Psoas muscle (tissue), 8 donors: ENCODE data around the gene DTNA. TPM values are rescaled to one million over a fixed set of nuclear protein-coding genes. Genes with fewer than 3 reads are reported as not detected.
A peak's percentile ranks its signal among the peaks of the same experiment; 100 is the strongest.

Experiments used
- ATAC-seq, 4 donors: fragments of 200-7000 bp; cut with Tn5 transposase; one replicate each; pipeline ENCODE4 v1.9.1; 2020; ENCODE audit warnings: moderate library complexity in 3 of 4, mild to moderate bottlenecking in 2 of 4
- DNase-seq, 2 donors: peaks; one replicate each; pipeline ENCODE4 v3.0.0-alpha.2; 2020
- H3K27ac ChIP-seq: fragments of 200-600 bp; one replicate; pipeline ENCODE4 v1.8.0; 2022
- H3K27me3 ChIP-seq, 3 donors: fragments of 200-600 bp in 1 of 3; one replicate each; pipeline versions ENCODE4 v1.6.1 to v1.8.0; 2013 to 2022; ENCODE audit warnings: low read length in 2 of 3, mild to moderate bottlenecking in 2 of 3, moderate library complexity in 1 of 3; ENCODE audit not compliant: insufficient read depth in 3 of 3
- H3K36me3 ChIP-seq, 2 donors: fragments of 200-600 bp in 1 of 2; one replicate each; pipeline versions ENCODE4 v1.6.1 to v1.8.0; 2013 to 2022; ENCODE audit warnings: low read depth in 1 of 2, mild to moderate bottlenecking in 1 of 2, moderate library complexity in 1 of 2; ENCODE audit not compliant: insufficient read depth in 1 of 2
- H3K4me1 ChIP-seq: fragments of 200-600 bp; one replicate; pipeline ENCODE4 v1.8.0; 2022
- H3K4me3 ChIP-seq: fragments of 200-600 bp; one replicate; pipeline ENCODE4 v1.8.0; 2022; ENCODE audit warnings: mild to moderate bottlenecking
- H3K9me3 ChIP-seq: fragments of 200-600 bp; one replicate; pipeline ENCODE4 v1.8.0; 2022
- WGBS, 3 donors: extraction: QIAGEN DNeasy Blood & Tissue Kit; methylation state at CpG; one replicate each; pipeline versions ENCODE4 v1.1.6 to v1.1.7; 2013; 5-methylcytosine and 5-hydroxymethylcytosine counted together
- intact Hi-C, 2 donors: fragments of 100-400 bp; cut with DNase I; formaldehyde crosslinking; loops; one replicate each; pipeline versions ENCODE4 v1.11.0 to v1.14.2; 2022
- polyA plus RNA-seq, 3 donors: library from polyadenylated mRNA; stranded (reverse); fragments of 200-250 nt; gene quantifications; one replicate each; pipeline ENCODE4 v1.2.3, GENCODE V29; 2013
- total RNA-seq, 4 donors: library from RNA; stranded (reverse); fragmentation: NEBNext Ultra II Directional in 2 of 4; extraction: Animal tissue kit (Norgen Biotek cat#: 25700) in 2 of 4; gene quantifications; one replicate each; pipeline versions ENCODE4 v1.2.1 to v1.2.4, GENCODE V29; 2021 to 2023
- TF ChIP-seq, protein P1 (sequence below): fragments of 200-600 bp; IDR thresholded peaks from one replicate; pipeline ENCODE4 v1.8.0; 2022; ENCODE audit warnings: antibody characterized with exemption
- donor health status: healthy with polysubstance abuse.
- donor health status: DM: no; HTN: no; CAD: no; lungs with moderate emphysema.
- donor health status: Bipolar disorder and iron deficiency.
- donor health status: healthy.
- donor health status: DM: yes; HTN: yes; CAD: no.
- donor health status: DM: no; HTN: no; CAD: no.
- donor health status: DM: no; HTN: no; CAD: no.
- donor health status: DM: yes; HTN: yes; CAD: no.

The DTNA gene
- total and polyA plus RNA-seq, 7 donors: 12.6 to 103 (median 82.0) TPM

GRCh38 chr18:34875150-34875549 lies 165.1 kb downstream of the DTNA start:
- Histone ChIP-seq H3K9me3 (no peaks in the 10 kb centered on the region), H3K36me3 (peaks cover 0 to 24% of the 10 kb centered on the region in 2 donors), H3K4me1 (peaks cover under 1% of the 10 kb centered on the region), H3K27ac (no peak overlapping the region), H3K4me3 (no peak overlapping the region), H3K27me3 (no peaks in the 10 kb centered on the region)
- ATAC-seq (no peak), DNase-seq (no peak)
- intact Hi-C loops: loop anchor here in 1 of 2 donors (10.0 kb wide), 1 partner anchor 360 kb away; no protein-coding TSS in a partner anchor
- TF ChIP-seq, protein P1, sequence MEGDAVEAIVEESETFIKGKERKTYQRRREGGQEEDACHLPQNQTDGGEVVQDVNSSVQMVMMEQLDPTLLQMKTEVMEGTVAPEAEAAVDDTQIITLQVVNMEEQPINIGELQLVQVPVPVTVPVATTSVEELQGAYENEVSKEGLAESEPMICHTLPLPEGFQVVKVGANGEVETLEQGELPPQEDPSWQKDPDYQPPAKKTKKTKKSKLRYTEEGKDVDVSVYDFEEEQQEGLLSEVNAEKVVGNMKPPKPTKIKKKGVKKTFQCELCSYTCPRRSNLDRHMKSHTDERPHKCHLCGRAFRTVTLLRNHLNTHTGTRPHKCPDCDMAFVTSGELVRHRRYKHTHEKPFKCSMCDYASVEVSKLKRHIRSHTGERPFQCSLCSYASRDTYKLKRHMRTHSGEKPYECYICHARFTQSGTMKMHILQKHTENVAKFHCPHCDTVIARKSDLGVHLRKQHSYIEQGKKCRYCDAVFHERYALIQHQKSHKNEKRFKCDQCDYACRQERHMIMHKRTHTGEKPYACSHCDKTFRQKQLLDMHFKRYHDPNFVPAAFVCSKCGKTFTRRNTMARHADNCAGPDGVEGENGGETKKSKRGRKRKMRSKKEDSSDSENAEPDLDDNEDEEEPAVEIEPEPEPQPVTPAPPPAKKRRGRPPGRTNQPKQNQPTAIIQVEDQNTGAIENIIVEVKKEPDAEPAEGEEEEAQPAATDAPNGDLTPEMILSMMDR: no peak
- WGBS, 3 donors: 95 to 99% (median 99%) methylated on average over 7 of the region's 7 CpGs

DNA sequence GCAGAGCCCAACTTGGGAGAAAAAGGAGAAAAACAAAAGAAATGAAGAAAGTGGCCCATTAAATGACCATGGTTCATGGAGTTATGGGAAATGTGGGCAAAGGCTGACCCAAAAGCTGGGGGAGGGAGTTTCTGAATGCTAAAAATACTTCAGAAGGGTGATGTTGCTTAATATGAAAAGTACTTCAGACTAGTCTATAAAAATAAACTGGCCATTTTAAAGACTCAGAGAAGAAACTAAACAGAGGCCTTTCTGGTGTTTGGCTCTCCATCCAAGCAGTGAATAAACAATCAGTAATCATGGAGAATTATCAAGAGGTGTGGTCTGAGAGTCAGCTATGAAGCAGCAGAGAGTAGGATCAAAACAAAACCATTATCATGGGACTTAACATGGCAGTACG lies 170.3 kb downstream of the DTNA start:
- peak overlapping the region; percentile 72 for H3K27ac ChIP-seq
- no peak overlapping the region for H3K4me3 ChIP-seq
- peaks cover 15% of the 10 kb centered on the region for H3K4me1 ChIP-seq
- ATAC-seq (peak; percentile 35 to 70 (median 50)), DNase-seq (no peak)
- TF ChIP-seq, protein P1: no peak
- H3K27me3 ChIP-seq: no peaks in the 10 kb centered on the region
- peaks cover 3 to 44% of the 10 kb centered on the region in 2 donors for H3K36me3 ChIP-seq
- intact Hi-C loops: loop anchor here (5.0 to 10.0 kb wide), 4 partner anchors 94 to 262 kb away; no protein-coding TSS in a partner anchor
- WGBS, 3 donors: 51 to 85% (median 70%) methylated on average over 1 of the region's 1 CpG
- no peaks in the 10 kb centered on the region for H3K9me3 ChIP-seq

- TF ChIP-seq, protein P1: peak; percentile 42
- Histone ChIP-seq H3K36me3 (peaks cover 6 to 48% of the 10 kb centered on the region in 2 donors), H3K27me3 (no peaks in the 10 kb centered on the region), H3K27ac (peak overlapping the region; percentile 72), H3K9me3 (no peaks in the 10 kb centered on the region), H3K4me1 (peaks cover 15% of the 10 kb centered on the region), H3K4me3 (no peak overlapping the region)
- intact Hi-C loops: loop anchor here (5.0 to 10.0 kb wide), 4 partner anchors 94 to 261 kb away; no protein-coding TSS in a partner anchor
- DNase-seq (no peak), ATAC-seq (peak; percentile 84 to 96 (median 91))
- WGBS, 3 donors: 30 to 47% (median 34%) methylated on average over 3 of the region's 3 CpGs
Measured at GRCh38 chr18:34880882-34881834, 171.1 kb downstream of the DTNA start.

- peak overlapping the region; percentile 23 for H3K27ac ChIP-seq
- peaks cover 6 to 60% of the 10 kb centered on the region in 2 donors for H3K36me3 ChIP-seq
- no peak overlapping the region for H3K4me3 ChIP-seq
- H3K27me3 ChIP-seq: no peaks in the 10 kb centered on the region
- no peak for DNase-seq
- peaks cover 15% of the 10 kb centered on the region for H3K4me1 ChIP-seq
- ATAC-seq: no peak
- 47 to 73% (median 58%) methylated on average over 6 of the region's 6 CpGs for WGBS, 3 donors
- intact Hi-C loops: loop anchor here (2.0 to 10.0 kb wide), 5 partner anchors 20 to 258 kb away; no protein-coding TSS in a partner anchor
- H3K9me3 ChIP-seq: no peaks in the 10 kb centered on the region
- TF ChIP-seq, protein P1: no peak
Measured at GRCh38 chr18:34884436-34884835, 174.3 kb downstream of the DTNA start.
